Suprapubic skin (tissue), 4 donors: ENCODE data around the gene GMPPB. TPM values are rescaled to one million over a fixed set of nuclear protein-coding genes. Genes with fewer than 3 reads are reported as not detected.
"Not testable (repeated sequence)": the region's sequence is repeated elsewhere in the genome, so short reads cannot be mapped to it uniquely, and the experiment has no call there.

ENCODE experiments used
- DNase-seq, 2 donors: peaks; one replicate each; pipeline ENCODE4 v3.0.0-alpha.2; 2019; ENCODE audit warnings: low spot score in 2 of 2
- H3K27ac ChIP-seq: fragments of 200-600 bp; sonication (generic); one replicate; pipeline ENCODE4 v1.5.1; 2019
- H3K27me3 ChIP-seq: fragments of 200-600 bp; sonication (generic); one replicate; pipeline ENCODE4 v1.5.1; 2019
- H3K36me3 ChIP-seq: fragments of 200-600 bp; sonication (generic); one replicate; pipeline ENCODE4 v1.5.1; 2019
- H3K4me1 ChIP-seq: fragments of 200-600 bp; sonication (generic); one replicate; pipeline ENCODE4 v1.5.1; 2019
- H3K4me3 ChIP-seq: fragments of 200-600 bp; sonication (generic); one replicate; pipeline ENCODE4 v1.5.1; 2019; ENCODE audit warnings: mild to moderate bottlenecking
- H3K9me3 ChIP-seq: fragments of 200-600 bp; sonication (generic); one replicate; pipeline ENCODE4 v1.5.1; 2019
- CTCF ChIP-seq, 2 donors: fragments of 200-600 bp in 1 of 2; fragments of 450-650 bp in 1 of 2; sonication (generic) in 1 of 2; IDR thresholded peaks; one replicate each; pipeline ENCODE4 v1.5.1; 2016 to 2019; ENCODE audit warnings: antibody characterized with exemption in 2 of 2, mild to moderate bottlenecking in 1 of 2, moderate library complexity in 1 of 2
- EP300 ChIP-seq: sonication (generic); formaldehyde crosslinking; IDR thresholded peaks from one replicate; pipeline ENCODE4 v1.6.1; 2017; ENCODE audit warnings: antibody characterized with exemption
- POLR2A ChIP-seq, 2 donors: fragments of 450-650 bp; IDR thresholded peaks; one replicate each; pipeline ENCODE4 v1.6.1; 2017; ENCODE audit warnings: antibody characterized with exemption in 2 of 2, mild to moderate bottlenecking in 2 of 2, moderate library complexity in 2 of 2
- POLR2AphosphoS5 ChIP-seq, 3 donors: sonication (generic); formaldehyde crosslinking; IDR thresholded peaks; one replicate each; pipeline ENCODE4 v1.6.1; 2017; ENCODE audit warnings: antibody characterized with exemption in 3 of 3
- WGBS: methylation state at CpG from one replicate; pipeline ENCODE4 v1.1.5; 2018; 5-methylcytosine and 5-hydroxymethylcytosine counted together
- total RNA-seq, 4 donors: library from RNA; depleted of rRNA; stranded (reverse); fragments of >200 nt; gene quantifications; one replicate each; pipeline ENCODE4 v1.1.0, GENCODE V29; 2016

GMPPB gene
- total RNA-seq, 4 donors from 2014 or later, result 14.0 to 25.0 (median 17.3) TPM

- WGBS, result 92% methylated on average over 2 of the region's 16 CpGs
- Histone ChIP-seq H3K27me3 (no peaks in the 10 kb centered on the region), H3K4me1 (peaks cover 2% of the 10 kb centered on the region), H3K4me3 (no peak overlapping the region), H3K9me3 (no peaks in the 10 kb centered on the region), H3K36me3 (peaks cover 59% of the 10 kb centered on the region), H3K27ac (no peak overlapping the region)
- TF ChIP-seq CTCF (IDR thresholded peaks at IDR 0.05) (no peak), POLR2A (IDR thresholded peaks at IDR 0.05) (no peak), EP300 (no peak), POLR2AphosphoS5 (IDR thresholded peaks at IDR 0.05) (no peak)
- no peak for DNase-seq
Measured at GRCh38 chr3:49699281-49699979, 24.3 kb downstream of the GMPPB start.

GRCh38 chr3:49695350-49696015 lies 28.3 kb downstream of the GMPPB start:
- not testable (repeated sequence) for H3K27ac ChIP-seq, H3K27me3 ChIP-seq, H3K9me3 ChIP-seq, H3K4me3 ChIP-seq, DNase-seq
- 100% methylated on average over 1 of the region's 4 CpGs for WGBS
- H3K4me1 ChIP-seq, result peaks cover 14% of the 10 kb centered on the region
- H3K36me3 ChIP-seq, result peaks cover 35% of the 10 kb centered on the region

GRCh38 chr3:49694409-49695070 lies 29.2 kb downstream of the GMPPB start:
- H3K36me3 ChIP-seq, result peaks cover 26% of the 10 kb centered on the region
- H3K4me1 ChIP-seq, result peaks cover 21% of the 10 kb centered on the region
- not testable (repeated sequence) for H3K9me3 ChIP-seq, H3K27me3 ChIP-seq, H3K4me3 ChIP-seq, H3K27ac ChIP-seq, DNase-seq
- 64% methylated on average over 5 of the region's 6 CpGs for WGBS

GRCh38 chr3:49691481-49691880 lies 32.3 kb downstream of the GMPPB start:
- not testable (repeated sequence) for H3K27ac ChIP-seq, H3K36me3 ChIP-seq, H3K4me3 ChIP-seq, DNase-seq, H3K27me3 ChIP-seq, H3K9me3 ChIP-seq
- peaks cover 39% of the 10 kb centered on the region for H3K4me1 ChIP-seq
- WGBS, result 86% methylated on average over 1 of the region's 3 CpGs

GRCh38 chr3:49690856-49691255 lies 32.9 kb downstream of the GMPPB start:
- 85% methylated on average over 3 of the region's 3 CpGs for WGBS
- H3K36me3 ChIP-seq, H3K27ac ChIP-seq, H3K9me3 ChIP-seq, DNase-seq, H3K27me3 ChIP-seq: not testable (repeated sequence)
- Histone ChIP-seq H3K4me3 (peak overlapping the region; percentile 99), H3K4me1 (peaks cover 46% of the 10 kb centered on the region)

GRCh38 chr3:49689908-49690624 lies 33.7 kb downstream of the GMPPB start:
- H3K4me3 ChIP-seq, result peak overlapping the region; percentile 99
- 8% methylated on average over 16 of the region's 16 CpGs for WGBS
- not testable (repeated sequence) for H3K36me3 ChIP-seq, H3K9me3 ChIP-seq, DNase-seq, H3K27me3 ChIP-seq
- peak overlapping the region; percentile 64 for H3K27ac ChIP-seq
- H3K4me1 ChIP-seq, result peaks cover 48% of the 10 kb centered on the region

- peaks cover 48% of the 10 kb centered on the region for H3K4me1 ChIP-seq
- no peaks in the 10 kb centered on the region for H3K27me3 ChIP-seq
- peak within 1 kb of the TSS; percentile 99 for H3K4me3 ChIP-seq
- H3K9me3 ChIP-seq, result no peaks in the 10 kb centered on the region
- peak within 1 kb of the TSS; percentile 64 for H3K27ac ChIP-seq
- WGBS, result 2% methylated on average over 9 of the region's 66 CpGs
- H3K36me3 ChIP-seq, result peaks cover 5% of the 10 kb centered on the region
- DNase-seq, result peak; percentile 91 to 93
- TF ChIP-seq POLR2AphosphoS5 (IDR thresholded peaks at IDR 0.05), result peak in 1 of 3 donors; percentile 77
- TF ChIP-seq CTCF (IDR thresholded peaks at IDR 0.05), result peak in 1 of 2 donors; percentile 29
- no peak for TF ChIP-seq POLR2A (IDR thresholded peaks at IDR 0.05)
- TF ChIP-seq EP300, result no peak
Measured at GRCh38 chr3:49689046-49689907, 34.5 kb downstream of the GMPPB start, which contains the start of the genes MST1 and RNF123. MST1 (minus strand) TSS chr3:49689474; CDS start chr3:49688691, 783 bp downstream. RNF123 (plus strand) TSS chr3:49689557; CDS start chr3:49691166, 1,609 bp downstream.

- peaks cover 48% of the 10 kb centered on the region for H3K4me1 ChIP-seq
- DNase-seq, result not testable (repeated sequence)
- WGBS, result 62% methylated on average over 4 of the region's 7 CpGs
Measured at GRCh38 chr3:49688338-49689045, 35.3 kb downstream of the GMPPB start.

GRCh38 chr3:49687424-49687795 lies 36.3 kb downstream of the GMPPB start:
- Histone ChIP-seq H3K36me3 (peaks cover 21% of the 10 kb centered on the region), H3K4me3 (peak overlapping the region; percentile 47), H3K4me1 (peaks cover 48% of the 10 kb centered on the region)
- not testable (repeated sequence) for DNase-seq, H3K27me3 ChIP-seq, H3K27ac ChIP-seq, H3K9me3 ChIP-seq
- WGBS, result 80% methylated on average over 1 of the region's 12 CpGs

More at GRCh38 chr3:49688338-49689045, 35.3 kb downstream of the GMPPB start:
- Histone ChIP-seq H3K4me3 (peak overlapping the region; percentile 99), H3K36me3 (peaks cover 10% of the 10 kb centered on the region)
- not testable (repeated sequence) for H3K27ac ChIP-seq, H3K9me3 ChIP-seq, H3K27me3 ChIP-seq
